SK-N-SH treated with all-trans-retinoic acid at 6 μM for 48 hours (cell line): ENCODE results near the gene FUBP1.

Experiments used
- ATAC-seq: fragments of 200-7000 bp; cut with Tn5 transposase; 3 replicates; pipeline ENCODE4 v1.9.1; 2020; ENCODE audit warnings: mild to moderate bottlenecking, moderate library complexity
- ARNTL ChIP-seq: fragments of 450-650 bp; formaldehyde crosslinking; IDR thresholded peaks from 2 replicates; pipeline ENCODE4 v1.5.0; 2020; ENCODE audit warnings: low read depth, mild to moderate bottlenecking, moderate library complexity, borderline replicate concordance
- BACH2 ChIP-seq: fragments of 250-450 bp; sonication (Bioruptor Pico); IDR thresholded peaks from 2 replicates; pipeline ENCODE4 v1.9.0; 2021; ENCODE audit warnings: mild to moderate bottlenecking, borderline replicate concordance
- CREB5 ChIP-seq: fragments of 250-450 bp; sonication (Bioruptor Pico); IDR thresholded peaks from 2 replicates; pipeline ENCODE4 v1.5.1; 2020; ENCODE audit warnings: low read depth, mild to moderate bottlenecking, moderate library complexity
- CSDC2 ChIP-seq: fragments of 250-450 bp; sonication (Bioruptor Pico); IDR thresholded peaks from 2 replicates; pipeline ENCODE4 v1.5.0; 2020; ENCODE audit warnings: mild to moderate bottlenecking, moderate library complexity
- CSRNP3 ChIP-seq: fragments of 250-450 bp; sonication (Bioruptor Pico); IDR thresholded peaks from 2 replicates; pipeline ENCODE4 v1.5.1; 2021; ENCODE audit warnings: mild to moderate bottlenecking, moderate library complexity
- GLIS3 ChIP-seq: fragments of 250-450 bp; sonication (Bioruptor Pico); IDR thresholded peaks from 2 replicates; pipeline ENCODE4 v1.5.0; 2020; ENCODE audit warnings: mild to moderate bottlenecking, moderate library complexity
- ISL1 ChIP-seq: fragments of 250-450 bp; sonication (Bioruptor Pico); IDR thresholded peaks from 2 replicates; pipeline ENCODE4 v2.1.2; 2022; ENCODE audit warnings: mild to moderate bottlenecking, moderate library complexity
- OSR1 ChIP-seq: fragments of 250-450 bp; sonication (Bioruptor Pico); IDR thresholded peaks from 2 replicates; pipeline ENCODE4 v1.8.0; 2022; ENCODE audit warnings: moderate library complexity, mild to moderate bottlenecking, inconsistent platforms
- PATZ1 ChIP-seq: fragments of 250-450 bp; sonication (Bioruptor Pico); IDR thresholded peaks from 2 replicates; pipeline ENCODE4 v1.8.0; 2020; ENCODE audit warnings: mild to moderate bottlenecking, moderate library complexity, borderline replicate concordance
- PPARA ChIP-seq: fragments of 250-450 bp; sonication (Bioruptor Pico); IDR thresholded peaks from 2 replicates; pipeline ENCODE4 v1.5.0; 2020; ENCODE audit warnings: mild to moderate bottlenecking, borderline replicate concordance
- RARB ChIP-seq: fragments of 250-450 bp; sonication (Bioruptor Pico); IDR thresholded peaks from 2 replicates; pipeline ENCODE4 v1.8.0; 2021; ENCODE audit warnings: mild to moderate bottlenecking, moderate library complexity
- SNAI2 ChIP-seq: fragments of 250-450 bp; sonication (Bioruptor Pico); IDR thresholded peaks from 2 replicates; pipeline ENCODE4 v1.5.0; 2020; ENCODE audit warnings: mild to moderate bottlenecking, moderate library complexity
- TCF4 ChIP-seq: fragments of 250-450 bp; sonication (Bioruptor Pico); IDR thresholded peaks from 2 replicates; pipeline ENCODE4 v1.8.0; 2021; ENCODE audit warnings: mild to moderate bottlenecking, moderate library complexity, borderline replicate concordance
- TOX ChIP-seq: fragments of 250-450 bp; sonication (Bioruptor Pico); IDR thresholded peaks from 2 replicates; pipeline ENCODE4 v1.8.0; 2021; ENCODE audit warnings: mild to moderate bottlenecking, moderate library complexity, borderline replicate concordance
- ZC3H10 ChIP-seq: fragments of 250-450 bp; sonication (Bioruptor Pico); IDR thresholded peaks from 2 replicates; pipeline ENCODE4 v1.5.1; 2021; ENCODE audit warnings: mild to moderate bottlenecking, moderate library complexity
- ZFP3 ChIP-seq: fragments of 250-450 bp; sonication (Bioruptor Pico); IDR thresholded peaks from 2 replicates; pipeline ENCODE4 v1.5.0; 2020; ENCODE audit warnings: mild to moderate bottlenecking, moderate library complexity
- ZFP30 ChIP-seq: fragments of 450-650 bp; formaldehyde crosslinking; IDR thresholded peaks from 2 replicates; pipeline ENCODE4 v1.5.0; 2022; ENCODE audit warnings: mild to moderate bottlenecking, moderate library complexity
- ZNF565 ChIP-seq: fragments of 450-650 bp; formaldehyde crosslinking; conservative IDR thresholded peaks from 2 replicates; pipeline ENCODE4 v1.5.0; 2020; ENCODE audit warnings: low read depth, mild to moderate bottlenecking, moderate library complexity
- ZNF8 ChIP-seq: fragments of 450-650 bp; formaldehyde crosslinking; IDR thresholded peaks from 2 replicates; pipeline ENCODE4 v1.5.0; 2020; ENCODE audit warnings: mild to moderate bottlenecking, moderate library complexity
- TF ChIP-seq, protein P1 (sequence below): fragments of 250-450 bp; sonication (Bioruptor Pico); IDR thresholded peaks from 2 replicates; pipeline ENCODE4 v1.5.0; 2020; ENCODE audit warnings: mild to moderate bottlenecking, moderate library complexity

Gene FUBP1

GRCh38 chr1:78009836-78010235, 31.0 kb upstream of the FUBP1 start:
- ATAC-seq, result no peak
- TF ChIP-seq CREB5 (CRISPR knock-in tag) (no peak), CSDC2 (no peak), TOX (CRISPR knock-in tag) (no peak), TCF4 (CRISPR knock-in tag) (no peak), ZNF8 (CRISPR knock-in tag) (no peak), ARNTL (CRISPR knock-in tag) (no peak), ZNF565 (CRISPR knock-in tag) (no peak), RARB (CRISPR knock-in tag) (no peak), ISL1 (CRISPR knock-in tag) (no peak), ZC3H10 (CRISPR knock-in tag) (no peak), ZFP30 (CRISPR knock-in tag) (no peak), GLIS3 (CRISPR knock-in tag) (no peak), ZFP3 (CRISPR knock-in tag) (no peak), PATZ1 (no peak), CSRNP3 (CRISPR knock-in tag) (no peak), BACH2 (CRISPR knock-in tag) (no peak)
- TF ChIP-seq, protein P1, sequence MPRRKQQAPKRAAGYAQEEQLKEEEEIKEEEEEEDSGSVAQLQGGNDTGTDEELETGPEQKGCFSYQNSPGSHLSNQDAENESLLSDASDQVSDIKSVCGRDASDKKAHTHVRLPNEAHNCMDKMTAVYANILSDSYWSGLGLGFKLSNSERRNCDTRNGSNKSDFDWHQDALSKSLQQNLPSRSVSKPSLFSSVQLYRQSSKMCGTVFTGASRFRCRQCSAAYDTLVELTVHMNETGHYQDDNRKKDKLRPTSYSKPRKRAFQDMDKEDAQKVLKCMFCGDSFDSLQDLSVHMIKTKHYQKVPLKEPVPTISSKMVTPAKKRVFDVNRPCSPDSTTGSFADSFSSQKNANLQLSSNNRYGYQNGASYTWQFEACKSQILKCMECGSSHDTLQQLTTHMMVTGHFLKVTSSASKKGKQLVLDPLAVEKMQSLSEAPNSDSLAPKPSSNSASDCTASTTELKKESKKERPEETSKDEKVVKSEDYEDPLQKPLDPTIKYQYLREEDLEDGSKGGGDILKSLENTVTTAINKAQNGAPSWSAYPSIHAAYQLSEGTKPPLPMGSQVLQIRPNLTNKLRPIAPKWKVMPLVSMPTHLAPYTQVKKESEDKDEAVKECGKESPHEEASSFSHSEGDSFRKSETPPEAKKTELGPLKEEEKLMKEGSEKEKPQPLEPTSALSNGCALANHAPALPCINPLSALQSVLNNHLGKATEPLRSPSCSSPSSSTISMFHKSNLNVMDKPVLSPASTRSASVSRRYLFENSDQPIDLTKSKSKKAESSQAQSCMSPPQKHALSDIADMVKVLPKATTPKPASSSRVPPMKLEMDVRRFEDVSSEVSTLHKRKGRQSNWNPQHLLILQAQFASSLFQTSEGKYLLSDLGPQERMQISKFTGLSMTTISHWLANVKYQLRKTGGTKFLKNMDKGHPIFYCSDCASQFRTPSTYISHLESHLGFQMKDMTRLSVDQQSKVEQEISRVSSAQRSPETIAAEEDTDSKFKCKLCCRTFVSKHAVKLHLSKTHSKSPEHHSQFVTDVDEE (CRISPR knock-in tag), result no peak

- no peak for ATAC-seq
Measured at GRCh38 chr1:78009276-78009675, 30.4 kb upstream of the FUBP1 start.

More at GRCh38 chr1:78009276-78009675, 30.4 kb upstream of the FUBP1 start:
- TF ChIP-seq ZFP3 (CRISPR knock-in tag) (no peak), ZFP30 (CRISPR knock-in tag) (no peak), OSR1 (no peak), ZNF565 (CRISPR knock-in tag) (no peak), ZNF8 (CRISPR knock-in tag) (no peak), CREB5 (CRISPR knock-in tag) (no peak), GLIS3 (CRISPR knock-in tag) (no peak), TCF4 (CRISPR knock-in tag) (no peak), PPARA (no peak), CSDC2 (no peak), SNAI2 (CRISPR knock-in tag) (no peak), ZC3H10 (CRISPR knock-in tag) (no peak), PATZ1 (no peak), CSRNP3 (CRISPR knock-in tag) (no peak)
